GM23338 (cell line): ENCODE data around the gene AQP1. TPM values are rescaled to one million over a fixed set of nuclear protein-coding genes. Genes with fewer than 3 reads are reported as not detected.

ENCODE experiments used
- ATAC-seq: fragments of 200-7000 bp; cut with Tn5 transposase; 3 replicates; pipeline ENCODE4 v1.9.1; 2020
- DNase-seq: peaks from one replicate; pipeline ENCODE4 v3.0.0-alpha.2; 2015; ENCODE audit warnings: low spot score
- H2AFZ ChIP-seq: fragments of 200-600 bp; sonication (generic); 2 replicates; pipeline ENCODE4 v1.8.0; 2016; ENCODE audit warnings: antibody characterized with exemption, mild to moderate bottlenecking, moderate library complexity
- H3F3A ChIP-seq: fragments of 200-600 bp; sonication (generic); replicated peaks from 2 replicates; pipeline ENCODE4 v1.8.0; 2017; ENCODE audit warnings: antibody characterized with exemption, mixed run types, low read depth
- H3K27ac ChIP-seq: fragments of 200-600 bp; sonication (generic); 2 replicates; pipeline ENCODE4 v1.6.1; 2016; ENCODE audit warnings: low read depth
- H3K27me3 ChIP-seq: fragments of 200-600 bp; sonication (generic); 2 replicates; pipeline ENCODE4 v1.8.0; 2016; ENCODE audit warnings: mild to moderate bottlenecking, mixed run types, moderate library complexity; ENCODE audit not compliant: insufficient read depth
- H3K36me3 ChIP-seq: fragments of 200-600 bp; sonication (generic); 2 replicates; pipeline ENCODE4 v1.8.0; 2016; ENCODE audit warnings: mild to moderate bottlenecking; ENCODE audit not compliant: insufficient read depth
- H3K4me1 ChIP-seq: fragments of 200-600 bp; sonication (generic); 2 replicates; pipeline ENCODE4 v1.8.0; 2016; ENCODE audit warnings: mild to moderate bottlenecking, moderate library complexity; ENCODE audit not compliant: insufficient read depth
- H3K4me2 ChIP-seq: fragments of 200-600 bp; sonication (generic); 2 replicates; pipeline ENCODE4 v1.7.1; 2017; ENCODE audit warnings: mixed run types
- H3K4me3 ChIP-seq: fragments of 200-600 bp; sonication (generic); 2 replicates; pipeline ENCODE4 v1.6.1; 2016; ENCODE audit warnings: mixed run types
- H3K79me2 ChIP-seq: fragments of 200-600 bp; sonication (generic); replicated peaks from 2 replicates; pipeline ENCODE4 v1.8.0; 2017; ENCODE audit warnings: mild to moderate bottlenecking; ENCODE audit not compliant: insufficient read depth
- H3K9me2 ChIP-seq: fragments of 200-600 bp; sonication (generic); 2 replicates; pipeline ENCODE4 v1.8.0; 2017; ENCODE audit not compliant: insufficient read depth
- H4K20me1 ChIP-seq: fragments of 200-600 bp; sonication (generic); replicated peaks from 2 replicates; pipeline ENCODE4 v1.8.0; 2017; ENCODE audit warnings: mild to moderate bottlenecking; ENCODE audit not compliant: insufficient read depth
- H3K27ac Mint-ChIP-seq: 2 replicates; pipeline ENCODE4 v1.8.0; 2020; ENCODE audit warnings: inconsistent platforms, mild to moderate bottlenecking, moderate library complexity, mixed read lengths
- H3K27me3 Mint-ChIP-seq: 3 replicates; pipeline ENCODE4 v1.8.0; 2022; ENCODE audit warnings: low read depth, mild to moderate bottlenecking, moderate library complexity, mixed read lengths, inconsistent platforms; ENCODE audit not compliant: insufficient read depth, poor library complexity
- H3K36me3 Mint-ChIP-seq: 3 replicates; pipeline ENCODE4 v1.8.0; 2021; ENCODE audit warnings: low read depth, mild to moderate bottlenecking, inconsistent platforms, moderate library complexity, mixed read lengths
- H3K4me1 Mint-ChIP-seq: 3 replicates; pipeline ENCODE4 v1.8.0; 2020; ENCODE audit warnings: mild to moderate bottlenecking, inconsistent platforms, mixed read lengths
- H3K4me3 Mint-ChIP-seq: 3 replicates; pipeline ENCODE4 v1.8.0; 2021; ENCODE audit warnings: moderate library complexity, mild to moderate bottlenecking, inconsistent platforms, mixed read lengths
- H3K9me3 Mint-ChIP-seq: 3 replicates; pipeline ENCODE4 v1.8.0; 2020; ENCODE audit warnings: moderate library complexity, mild to moderate bottlenecking, inconsistent platforms, mixed read lengths
- CREB1 ChIP-seq: fragments of 250-450 bp; sonication (Bioruptor Pico); IDR thresholded peaks from 2 replicates; pipeline ENCODE4 v1.5.0; 2020; ENCODE audit warnings: low read depth, mild to moderate bottlenecking, moderate library complexity
- EZH2 ChIP-seq: fragments of 200-600 bp; sonication (generic); IDR thresholded peaks from one replicate; pipeline ENCODE4 v1.8.0; 2017; ENCODE audit warnings: antibody characterized with exemption, mild to moderate bottlenecking, low read depth; ENCODE audit not compliant: unreplicated experiment
- EZH2phosphoT487 ChIP-seq: fragments of 200-600 bp; sonication (generic); IDR thresholded peaks from one replicate; pipeline ENCODE4 v1.8.1; 2018; ENCODE audit warnings: antibody characterized with exemption; ENCODE audit not compliant: unreplicated experiment
- JUNB ChIP-seq: IDR thresholded peaks from one replicate; pipeline ENCODE4 v1.6.1; 2016; ENCODE audit warnings: antibody characterized with exemption; ENCODE audit not compliant: unreplicated experiment
- NANOG ChIP-seq: IDR thresholded peaks from 2 replicates; pipeline ENCODE4 v1.6.1; 2016; ENCODE audit warnings: antibody characterized with exemption, borderline replicate concordance
- POLR2AphosphoS5 ChIP-seq: IDR thresholded peaks from 2 replicates; pipeline ENCODE4 v1.6.1; 2016; ENCODE audit warnings: antibody characterized with exemption, low read depth
- STAT1 ChIP-seq: IDR thresholded peaks from one replicate; pipeline ENCODE4 v1.6.1; 2016; ENCODE audit warnings: antibody characterized with exemption; ENCODE audit not compliant: unreplicated experiment
- ZNF114 ChIP-seq: fragments of 250-450 bp; sonication (Bioruptor Pico); IDR thresholded peaks from 2 replicates; pipeline ENCODE4 v1.5.0; 2020; ENCODE audit warnings: mild to moderate bottlenecking, moderate library complexity
- ZNF331 ChIP-seq: fragments of 250-450 bp; sonication (Bioruptor Pico); IDR thresholded peaks from 2 replicates; pipeline ENCODE4 v1.5.0; 2020; ENCODE audit warnings: low read depth, mild to moderate bottlenecking, moderate library complexity
- polyA plus RNA-seq: library from polyadenylated mRNA; unstranded; fragments of >200 nt; fragmentation: Nextera tagmentation; extraction: Ambion mirVana; gene quantifications from 2 replicates; pipeline ENCODE4 v1.2.1, GENCODE V29; 2016
- total RNA-seq: library from RNA; depleted of rRNA; stranded (reverse); fragments of >200 nt; shearing (Covaris generic); gene quantifications from 2 replicates; pipeline ENCODE4 v1.2.3, GENCODE V29; 2014
- TF ChIP-seq, protein P1 (sequence below): IDR thresholded peaks from 2 replicates; pipeline ENCODE4 v1.6.1; 2016; ENCODE audit warnings: antibody characterized with exemption
- TF ChIP-seq, protein P2 (sequence below): IDR thresholded peaks from one replicate; pipeline ENCODE4 v1.6.1; 2018; ENCODE audit warnings: antibody characterized with exemption; ENCODE audit not compliant: unreplicated experiment
- TF ChIP-seq, protein P3 (sequence below), 2 experiments: fragments of 200-600 bp in 1 of 2; sonication (generic) in 1 of 2; conservative IDR thresholded peaks; 2 replicates each; pipeline versions ENCODE4 v1.5.1 to v1.6.1; 2016 to 2017; ENCODE audit warnings: antibody characterized with exemption in 2 of 2, low read depth in 2 of 2, mild to moderate bottlenecking in 2 of 2, moderate library complexity in 1 of 2

Gene AQP1
- total and polyA plus RNA-seq, 2 experiments from 2014 or later, result 0.28 TPM; not detected in 1

GRCh38 chr7:30877993-30878392 is 33.7 kb upstream of the AQP1 start (continued):
- TF ChIP-seq, protein P1, sequence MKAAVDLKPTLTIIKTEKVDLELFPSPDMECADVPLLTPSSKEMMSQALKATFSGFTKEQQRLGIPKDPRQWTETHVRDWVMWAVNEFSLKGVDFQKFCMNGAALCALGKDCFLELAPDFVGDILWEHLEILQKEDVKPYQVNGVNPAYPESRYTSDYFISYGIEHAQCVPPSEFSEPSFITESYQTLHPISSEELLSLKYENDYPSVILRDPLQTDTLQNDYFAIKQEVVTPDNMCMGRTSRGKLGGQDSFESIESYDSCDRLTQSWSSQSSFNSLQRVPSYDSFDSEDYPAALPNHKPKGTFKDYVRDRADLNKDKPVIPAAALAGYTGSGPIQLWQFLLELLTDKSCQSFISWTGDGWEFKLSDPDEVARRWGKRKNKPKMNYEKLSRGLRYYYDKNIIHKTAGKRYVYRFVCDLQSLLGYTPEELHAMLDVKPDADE, result no peak
- no peak for TF ChIP-seq EZH2phosphoT487
- no peak for TF ChIP-seq NANOG
- TF ChIP-seq CREB1, result no peak
- no peak for TF ChIP-seq ZNF114
- TF ChIP-seq STAT1, result no peak
- TF ChIP-seq EZH2, result no peak
- no peak for TF ChIP-seq POLR2AphosphoS5
- TF ChIP-seq, protein P2, sequence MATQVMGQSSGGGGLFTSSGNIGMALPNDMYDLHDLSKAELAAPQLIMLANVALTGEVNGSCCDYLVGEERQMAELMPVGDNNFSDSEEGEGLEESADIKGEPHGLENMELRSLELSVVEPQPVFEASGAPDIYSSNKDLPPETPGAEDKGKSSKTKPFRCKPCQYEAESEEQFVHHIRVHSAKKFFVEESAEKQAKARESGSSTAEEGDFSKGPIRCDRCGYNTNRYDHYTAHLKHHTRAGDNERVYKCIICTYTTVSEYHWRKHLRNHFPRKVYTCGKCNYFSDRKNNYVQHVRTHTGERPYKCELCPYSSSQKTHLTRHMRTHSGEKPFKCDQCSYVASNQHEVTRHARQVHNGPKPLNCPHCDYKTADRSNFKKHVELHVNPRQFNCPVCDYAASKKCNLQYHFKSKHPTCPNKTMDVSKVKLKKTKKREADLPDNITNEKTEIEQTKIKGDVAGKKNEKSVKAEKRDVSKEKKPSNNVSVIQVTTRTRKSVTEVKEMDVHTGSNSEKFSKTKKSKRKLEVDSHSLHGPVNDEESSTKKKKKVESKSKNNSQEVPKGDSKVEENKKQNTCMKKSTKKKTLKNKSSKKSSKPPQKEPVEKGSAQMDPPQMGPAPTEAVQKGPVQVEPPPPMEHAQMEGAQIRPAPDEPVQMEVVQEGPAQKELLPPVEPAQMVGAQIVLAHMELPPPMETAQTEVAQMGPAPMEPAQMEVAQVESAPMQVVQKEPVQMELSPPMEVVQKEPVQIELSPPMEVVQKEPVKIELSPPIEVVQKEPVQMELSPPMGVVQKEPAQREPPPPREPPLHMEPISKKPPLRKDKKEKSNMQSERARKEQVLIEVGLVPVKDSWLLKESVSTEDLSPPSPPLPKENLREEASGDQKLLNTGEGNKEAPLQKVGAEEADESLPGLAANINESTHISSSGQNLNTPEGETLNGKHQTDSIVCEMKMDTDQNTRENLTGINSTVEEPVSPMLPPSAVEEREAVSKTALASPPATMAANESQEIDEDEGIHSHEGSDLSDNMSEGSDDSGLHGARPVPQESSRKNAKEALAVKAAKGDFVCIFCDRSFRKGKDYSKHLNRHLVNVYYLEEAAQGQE, result no peak
- no peak for TF ChIP-seq ZNF331 (CRISPR knock-in tag)
- TF ChIP-seq, protein P3, sequence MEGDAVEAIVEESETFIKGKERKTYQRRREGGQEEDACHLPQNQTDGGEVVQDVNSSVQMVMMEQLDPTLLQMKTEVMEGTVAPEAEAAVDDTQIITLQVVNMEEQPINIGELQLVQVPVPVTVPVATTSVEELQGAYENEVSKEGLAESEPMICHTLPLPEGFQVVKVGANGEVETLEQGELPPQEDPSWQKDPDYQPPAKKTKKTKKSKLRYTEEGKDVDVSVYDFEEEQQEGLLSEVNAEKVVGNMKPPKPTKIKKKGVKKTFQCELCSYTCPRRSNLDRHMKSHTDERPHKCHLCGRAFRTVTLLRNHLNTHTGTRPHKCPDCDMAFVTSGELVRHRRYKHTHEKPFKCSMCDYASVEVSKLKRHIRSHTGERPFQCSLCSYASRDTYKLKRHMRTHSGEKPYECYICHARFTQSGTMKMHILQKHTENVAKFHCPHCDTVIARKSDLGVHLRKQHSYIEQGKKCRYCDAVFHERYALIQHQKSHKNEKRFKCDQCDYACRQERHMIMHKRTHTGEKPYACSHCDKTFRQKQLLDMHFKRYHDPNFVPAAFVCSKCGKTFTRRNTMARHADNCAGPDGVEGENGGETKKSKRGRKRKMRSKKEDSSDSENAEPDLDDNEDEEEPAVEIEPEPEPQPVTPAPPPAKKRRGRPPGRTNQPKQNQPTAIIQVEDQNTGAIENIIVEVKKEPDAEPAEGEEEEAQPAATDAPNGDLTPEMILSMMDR (conservative IDR thresholded peaks at IDR 0.05; ENCODE audit: low read depth in 2 of 2), result no peak

DNA sequence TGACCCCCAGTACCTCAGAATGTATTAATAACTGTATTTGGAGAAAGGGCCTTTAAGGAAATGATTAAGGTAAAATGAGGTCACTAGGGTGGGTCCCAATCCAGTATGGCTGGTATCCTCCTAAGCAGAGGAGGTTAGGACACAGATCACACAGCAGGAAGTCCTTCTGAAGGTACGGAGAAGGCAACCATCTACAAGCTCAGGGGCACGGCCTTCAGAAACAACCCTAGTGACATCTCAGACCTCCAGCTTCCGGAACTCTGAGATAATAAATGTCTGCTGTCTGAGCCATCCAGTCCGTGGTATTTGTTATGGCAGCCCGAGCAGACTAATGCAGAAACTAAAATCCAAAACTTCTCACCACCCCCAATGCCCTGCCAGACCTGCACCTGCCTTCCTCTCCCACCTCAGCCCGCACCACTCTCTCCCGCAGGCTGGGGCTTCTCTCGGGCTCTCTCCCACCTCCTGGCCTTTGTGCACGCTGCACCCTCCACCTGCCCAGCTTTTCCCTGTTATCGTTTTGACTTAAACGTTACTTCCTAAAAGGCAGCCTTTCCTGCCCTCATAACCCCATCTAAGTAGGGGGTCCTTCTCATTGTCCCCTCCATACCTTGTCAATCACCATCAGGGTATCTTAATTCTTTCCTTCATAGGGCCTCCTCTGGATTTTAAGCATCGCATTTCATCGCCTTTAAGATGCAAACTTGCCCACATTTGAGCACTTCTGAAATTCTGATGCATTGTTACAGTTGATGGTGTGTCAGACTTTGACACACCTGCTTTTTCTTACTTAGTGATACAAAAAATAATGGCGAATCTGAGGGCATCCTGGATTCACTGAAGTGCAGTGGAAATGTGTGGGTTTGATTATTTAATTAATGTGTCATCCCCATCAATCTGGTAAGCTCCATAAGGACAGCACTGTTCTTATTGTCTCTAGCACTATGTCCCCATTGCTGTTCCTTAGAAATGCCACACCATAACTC is 32.2 kb upstream of the AQP1 start:
- no peaks in the 10 kb centered on the region for H3K27me3 ChIP-seq
- H2AFZ ChIP-seq, result no peak overlapping the region
- Mint-ChIP-seq H3K9me3 (peaks cover 3% of the 10 kb centered on the region; the same call in 1 of the 3 replicates), H3K4me3 (no peak overlapping the region), H3K27me3 (peaks cover 6% of the 10 kb centered on the region), H3K4me1 (peaks cover 47% of the 10 kb centered on the region), H3K36me3 (peaks cover 13% of the 10 kb centered on the region), H3K27ac (no peak overlapping the region)
- peaks cover 6% of the 10 kb centered on the region; the same call in 1 of the 2 replicates for H3K9me2 ChIP-seq
- H3K4me2 ChIP-seq, result peak overlapping the region; percentile 35
- DNase-seq (peak; percentile 69), ATAC-seq (peak; percentile 82)
- H3F3A ChIP-seq, result no peaks in the 10 kb centered on the region
- H3K4me1 ChIP-seq, result peaks cover 22% of the 10 kb centered on the region
- H4K20me1 ChIP-seq, result no peaks in the 10 kb centered on the region
- H3K4me3 ChIP-seq, result no peak overlapping the region
- H3K27ac ChIP-seq, result no peak overlapping the region
- no peaks in the 10 kb centered on the region for H3K79me2 ChIP-seq
- no peaks in the 10 kb centered on the region for H3K36me3 ChIP-seq
- TF ChIP-seq ZNF114 (no peak), ZNF331 (CRISPR knock-in tag) (no peak), JUNB (no peak)
